ENCODE data around the gene RMP24.

Gene RMP24

DNA sequence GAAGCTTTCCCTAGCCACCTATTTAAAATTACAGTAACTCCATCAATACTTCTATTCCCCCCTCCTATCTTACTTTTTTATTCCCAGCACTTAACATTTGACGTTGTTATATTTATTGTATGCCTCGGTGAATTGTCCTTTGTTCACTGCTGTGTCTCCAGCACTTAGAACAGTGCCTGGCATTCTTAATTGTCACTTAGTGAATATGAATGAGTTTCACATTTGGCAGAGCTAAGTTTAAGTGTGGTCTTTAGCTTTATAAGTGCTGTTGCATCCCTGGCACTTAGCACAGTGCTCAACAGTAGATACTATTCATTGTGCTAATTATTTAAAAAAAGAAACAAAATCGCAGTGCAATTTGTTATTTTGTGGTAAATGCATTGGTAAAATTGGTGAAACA lies 1.7 kb downstream of the RMP24 start:
- Mint-ChIP-seq H3K9me3 (no peaks in the 10 kb centered on the region), H3K27ac (peak overlapping the region; percentile 66)

GRCh38 chr18:35979112-35979511 lies 6.6 kb downstream of the RMP24 start:
- H3K4me1 Mint-ChIP-seq (ENCODE audit: unreplicated experiment), result peaks cover 2% of the 10 kb centered on the region
- H3K27ac Mint-ChIP-seq, result no peak overlapping the region
- no peak for DNase-seq (ENCODE audit: extremely low spot score, unreplicated experiment)
- TF ChIP-seq, protein P1, sequence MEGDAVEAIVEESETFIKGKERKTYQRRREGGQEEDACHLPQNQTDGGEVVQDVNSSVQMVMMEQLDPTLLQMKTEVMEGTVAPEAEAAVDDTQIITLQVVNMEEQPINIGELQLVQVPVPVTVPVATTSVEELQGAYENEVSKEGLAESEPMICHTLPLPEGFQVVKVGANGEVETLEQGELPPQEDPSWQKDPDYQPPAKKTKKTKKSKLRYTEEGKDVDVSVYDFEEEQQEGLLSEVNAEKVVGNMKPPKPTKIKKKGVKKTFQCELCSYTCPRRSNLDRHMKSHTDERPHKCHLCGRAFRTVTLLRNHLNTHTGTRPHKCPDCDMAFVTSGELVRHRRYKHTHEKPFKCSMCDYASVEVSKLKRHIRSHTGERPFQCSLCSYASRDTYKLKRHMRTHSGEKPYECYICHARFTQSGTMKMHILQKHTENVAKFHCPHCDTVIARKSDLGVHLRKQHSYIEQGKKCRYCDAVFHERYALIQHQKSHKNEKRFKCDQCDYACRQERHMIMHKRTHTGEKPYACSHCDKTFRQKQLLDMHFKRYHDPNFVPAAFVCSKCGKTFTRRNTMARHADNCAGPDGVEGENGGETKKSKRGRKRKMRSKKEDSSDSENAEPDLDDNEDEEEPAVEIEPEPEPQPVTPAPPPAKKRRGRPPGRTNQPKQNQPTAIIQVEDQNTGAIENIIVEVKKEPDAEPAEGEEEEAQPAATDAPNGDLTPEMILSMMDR (conservative IDR thresholded peaks at IDR 0.05), result no peak
- no peaks in the 10 kb centered on the region for H3K9me3 Mint-ChIP-seq
- H3K4me3 Mint-ChIP-seq, result no peak overlapping the region
- peaks cover 43% of the 10 kb centered on the region for H3K36me3 Mint-ChIP-seq
- H3K27me3 Mint-ChIP-seq, result no peaks in the 10 kb centered on the region

More for the DNA sequence above, 1.7 kb downstream of the RMP24 start:
- DNase-seq (ENCODE audit: extremely low spot score, unreplicated experiment), result no peak
- peaks cover 3% of the 10 kb centered on the region for H3K27me3 Mint-ChIP-seq
- peak overlapping the region; percentile 98 for H3K4me3 Mint-ChIP-seq
- H3K36me3 Mint-ChIP-seq, result peaks cover 34% of the 10 kb centered on the region
- TF ChIP-seq, protein P1 (conservative IDR thresholded peaks at IDR 0.05), result no peak
- peaks cover 10% of the 10 kb centered on the region for H3K4me1 Mint-ChIP-seq (ENCODE audit: unreplicated experiment)

- TF ChIP-seq, protein P1 (conservative IDR thresholded peaks at IDR 0.05), result no peak
- H3K27ac Mint-ChIP-seq, result no peak overlapping the region
- H3K36me3 Mint-ChIP-seq, result peaks cover 35% of the 10 kb centered on the region
- no peak for DNase-seq (ENCODE audit: extremely low spot score, unreplicated experiment)
- H3K9me3 Mint-ChIP-seq, result no peaks in the 10 kb centered on the region
- H3K27me3 Mint-ChIP-seq, result no peaks in the 10 kb centered on the region
- no peak overlapping the region for H3K4me3 Mint-ChIP-seq
- H3K4me1 Mint-ChIP-seq (ENCODE audit: unreplicated experiment), result no peaks in the 10 kb centered on the region
Observed at GRCh38 chr18:35982409-35983114, 10.1 kb downstream of the RMP24 start.

GRCh38 chr18:35983147-35983546 lies 10.7 kb downstream of the RMP24 start:
- Mint-ChIP-seq H3K9me3 (no peaks in the 10 kb centered on the region), H3K27ac (no peak overlapping the region), H3K36me3 (peaks cover 30% of the 10 kb centered on the region), H3K4me1 (ENCODE audit: unreplicated experiment) (no peaks in the 10 kb centered on the region), H3K27me3 (no peaks in the 10 kb centered on the region), H3K4me3 (no peak overlapping the region)
- DNase-seq (ENCODE audit: extremely low spot score, unreplicated experiment), result no peak
- TF ChIP-seq, protein P1 (conservative IDR thresholded peaks at IDR 0.05), result no peak

DNA sequence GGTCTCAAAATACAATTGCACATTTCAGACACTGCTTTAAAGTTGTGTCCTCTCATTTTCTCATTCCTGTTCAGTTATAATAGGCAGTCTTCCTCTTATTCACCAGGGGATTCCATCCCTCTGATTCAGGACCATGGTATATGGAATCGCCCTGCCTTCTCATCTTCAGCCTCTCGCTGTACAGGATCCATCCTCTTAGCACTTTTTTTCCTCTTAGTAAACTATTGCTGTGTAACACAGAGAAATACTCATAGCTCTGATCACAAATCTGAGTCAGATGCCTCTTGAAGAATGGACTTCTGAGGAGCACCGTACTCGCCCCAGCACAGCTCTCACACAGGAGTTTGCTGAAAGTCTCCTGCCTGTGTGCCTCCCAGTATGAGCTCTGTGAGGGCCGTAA lies 11.3 kb downstream of the RMP24 start:
- no peak overlapping the region for H3K4me3 Mint-ChIP-seq
- no peaks in the 10 kb centered on the region for H3K27me3 Mint-ChIP-seq
- TF ChIP-seq, protein P1 (conservative IDR thresholded peaks at IDR 0.05), result no peak
- H3K9me3 Mint-ChIP-seq, result no peaks in the 10 kb centered on the region
- no peaks in the 10 kb centered on the region for H3K4me1 Mint-ChIP-seq (ENCODE audit: unreplicated experiment)
- no peak overlapping the region for H3K27ac Mint-ChIP-seq
- no peak for DNase-seq (ENCODE audit: extremely low spot score, unreplicated experiment)
- peaks cover 25% of the 10 kb centered on the region for H3K36me3 Mint-ChIP-seq
